HTERT RPE-1 (cell line): ENCODE measurements around the gene PTH1R.

ENCODE experiments used
- in situ Hi-C: fragments of 300-500 bp; cut with MboI; formaldehyde crosslinking; loops from 4 replicates; pipeline ENCODE4 v1.14.3; 2020; ENCODE audit warnings: low sequenced_read_pairs

PTH1R gene

DNA sequence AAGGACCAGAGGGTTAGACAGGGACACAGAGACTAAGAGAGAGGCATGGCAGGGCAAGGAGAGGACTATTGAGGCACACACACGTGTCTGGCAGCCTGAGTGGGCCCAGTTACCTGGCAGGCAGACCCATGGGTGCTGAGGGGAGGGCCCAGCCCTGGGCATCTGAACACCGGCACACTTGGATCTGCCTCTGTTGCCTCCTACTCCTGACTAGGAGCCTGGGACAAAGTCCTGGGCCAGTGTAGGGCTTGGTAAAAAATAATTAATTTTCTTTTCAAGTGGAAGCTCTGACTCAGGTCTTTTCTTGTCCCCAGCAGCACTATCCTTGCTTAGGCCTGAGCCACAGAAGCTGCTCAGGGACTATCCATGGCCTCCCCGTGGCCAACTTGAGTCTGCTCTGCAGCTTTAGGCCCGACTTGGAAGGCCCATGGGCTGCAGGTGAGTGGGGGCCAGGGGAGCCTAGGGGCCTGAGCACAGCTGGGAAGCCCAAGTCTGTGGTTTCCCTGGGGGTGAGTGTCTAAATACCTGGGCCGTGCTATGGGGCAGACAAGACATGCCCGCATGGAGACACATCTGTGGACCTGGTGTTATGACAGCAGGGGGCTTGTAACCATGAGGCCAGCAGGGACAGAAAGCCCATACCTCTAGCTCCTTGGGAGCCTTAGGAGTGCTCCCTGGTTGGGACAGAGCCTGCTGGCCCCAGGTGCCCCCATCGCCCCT is at the start of gene PTH1R:
Gene PTH1R (plus strand): TSS at position 316 of the 720 bp plus-strand sequence. CDS start 5,839 bp downstream, outside the sequence.
- in situ Hi-C loops: no loop called here

GRCh38 chr3:46829699-46830208 is 47.8 kb upstream of the PTH1R start:
- in situ Hi-C loops: no loop called here

- in situ Hi-C loops: no loop called here
Observed at GRCh38 chr3:46830801-46831200, 46.7 kb upstream of the PTH1R start.

GRCh38 chr3:46831316-46831715 is 46.2 kb upstream of the PTH1R start:
- in situ Hi-C loops: no loop called here

GRCh38 chr3:46831841-46832240 is 45.7 kb upstream of the PTH1R start:
- in situ Hi-C loops: no loop called here

GRCh38 chr3:46833346-46834300 is 43.9 kb upstream of the PTH1R start:
- in situ Hi-C loops: no loop called here

DNA sequence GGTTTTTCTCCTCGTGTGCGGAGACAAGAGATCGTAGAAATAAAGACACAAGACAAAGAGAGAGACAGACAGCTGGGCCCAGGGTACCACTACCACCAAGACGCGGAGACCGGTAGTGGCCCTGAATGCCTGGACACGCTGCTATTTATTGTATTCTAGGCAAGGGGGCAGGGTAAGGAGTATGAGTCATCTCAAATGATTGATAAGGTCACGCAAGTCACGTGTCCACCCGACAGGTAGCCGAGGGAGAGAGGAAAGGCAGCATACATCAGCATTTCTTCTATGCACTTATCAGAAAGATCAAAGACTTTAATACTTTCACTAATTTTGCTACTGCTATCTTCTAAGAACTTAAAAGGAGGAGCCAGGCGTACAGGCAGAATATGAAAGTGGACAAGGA is 42.5 kb upstream of the PTH1R start:
- in situ Hi-C loops: no loop called here

DNA sequence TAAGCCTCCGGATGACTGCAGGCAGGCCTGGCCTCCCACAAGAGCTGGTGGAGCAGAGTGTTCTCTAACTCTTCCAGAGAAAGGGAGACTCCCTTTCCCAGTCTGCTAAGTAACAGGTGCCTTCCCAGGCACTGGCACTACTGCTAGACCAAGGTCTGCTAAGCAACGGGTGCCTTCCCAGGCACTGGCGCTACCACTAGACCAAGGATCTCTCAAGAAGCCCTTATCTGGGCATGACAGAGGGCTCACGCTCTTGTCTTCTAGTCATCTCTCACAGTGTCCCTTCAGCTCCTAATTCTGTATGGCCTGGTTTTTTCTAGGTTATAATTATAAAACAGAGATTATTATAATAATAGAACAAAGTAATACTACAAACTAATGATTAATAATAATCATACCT is 42.0 kb upstream of the PTH1R start:
- in situ Hi-C loops: no loop called here

- in situ Hi-C loops: no loop called here
Observed at GRCh38 chr3:46838301-46838700, 39.2 kb upstream of the PTH1R start.

- in situ Hi-C loops: no loop called here
Observed at GRCh38 chr3:46840491-46840890, 37.0 kb upstream of the PTH1R start.

GRCh38 chr3:46843508-46843907 is 34.0 kb upstream of the PTH1R start:
- in situ Hi-C loops: no loop called here

GRCh38 chr3:46844397-46844796 is 33.1 kb upstream of the PTH1R start:
- in situ Hi-C loops: no loop called here

DNA sequence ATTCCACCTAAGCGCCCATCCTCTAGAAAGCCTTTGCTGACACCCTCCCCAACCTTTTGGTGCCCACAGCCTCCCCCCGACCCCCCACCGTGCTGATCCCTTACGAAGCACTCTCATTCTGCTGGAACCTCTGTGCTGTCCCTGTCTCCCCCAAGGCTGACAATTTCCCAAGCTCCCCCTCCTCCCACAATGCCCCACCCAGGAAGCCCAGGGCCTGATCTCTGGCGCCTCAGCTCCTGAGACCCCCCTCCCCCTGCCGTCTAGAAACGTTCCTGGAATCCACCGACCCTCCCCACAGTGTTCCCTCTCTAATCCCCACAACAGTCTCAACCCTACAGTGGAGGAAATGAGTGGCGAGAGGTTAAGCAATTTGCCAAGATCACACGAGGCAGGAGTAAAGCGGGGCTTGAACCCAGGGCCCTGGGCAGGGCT is 32.6 kb upstream of the PTH1R start:
- in situ Hi-C loops: no loop called here

DNA sequence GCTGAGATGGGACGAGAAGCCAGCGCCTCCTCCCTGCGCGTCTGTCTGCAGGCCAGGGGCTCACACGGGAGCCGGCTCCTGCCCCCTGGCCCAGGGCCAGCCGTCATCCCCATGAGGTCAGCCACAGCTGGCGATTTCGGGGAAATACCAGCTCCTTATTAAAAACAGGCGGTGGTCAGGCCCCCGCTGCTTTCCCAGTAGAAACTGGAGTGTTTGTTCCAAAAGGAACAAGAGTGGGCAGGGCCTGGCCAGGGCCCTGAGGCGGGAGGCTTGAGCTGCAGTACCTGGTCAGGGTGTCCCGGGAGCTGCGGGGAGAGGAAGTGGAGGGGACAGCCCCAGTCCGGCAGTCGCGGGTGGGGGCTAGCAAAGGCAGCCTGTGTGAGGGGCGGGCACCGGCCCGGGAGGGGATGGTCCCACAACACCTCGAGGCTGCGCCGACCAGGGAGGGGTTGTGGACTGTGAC is 32.1 kb upstream of the PTH1R start:
- in situ Hi-C loops: no loop called here

- in situ Hi-C loops: no loop called here
Observed at GRCh38 chr3:46845860-46846623, 31.5 kb upstream of the PTH1R start.

GRCh38 chr3:46846624-46847542 is 30.6 kb upstream of the PTH1R start:
- in situ Hi-C loops: no loop called here

- in situ Hi-C loops: no loop called here
Observed at GRCh38 chr3:46847744-46848143, 29.8 kb upstream of the PTH1R start.

DNA sequence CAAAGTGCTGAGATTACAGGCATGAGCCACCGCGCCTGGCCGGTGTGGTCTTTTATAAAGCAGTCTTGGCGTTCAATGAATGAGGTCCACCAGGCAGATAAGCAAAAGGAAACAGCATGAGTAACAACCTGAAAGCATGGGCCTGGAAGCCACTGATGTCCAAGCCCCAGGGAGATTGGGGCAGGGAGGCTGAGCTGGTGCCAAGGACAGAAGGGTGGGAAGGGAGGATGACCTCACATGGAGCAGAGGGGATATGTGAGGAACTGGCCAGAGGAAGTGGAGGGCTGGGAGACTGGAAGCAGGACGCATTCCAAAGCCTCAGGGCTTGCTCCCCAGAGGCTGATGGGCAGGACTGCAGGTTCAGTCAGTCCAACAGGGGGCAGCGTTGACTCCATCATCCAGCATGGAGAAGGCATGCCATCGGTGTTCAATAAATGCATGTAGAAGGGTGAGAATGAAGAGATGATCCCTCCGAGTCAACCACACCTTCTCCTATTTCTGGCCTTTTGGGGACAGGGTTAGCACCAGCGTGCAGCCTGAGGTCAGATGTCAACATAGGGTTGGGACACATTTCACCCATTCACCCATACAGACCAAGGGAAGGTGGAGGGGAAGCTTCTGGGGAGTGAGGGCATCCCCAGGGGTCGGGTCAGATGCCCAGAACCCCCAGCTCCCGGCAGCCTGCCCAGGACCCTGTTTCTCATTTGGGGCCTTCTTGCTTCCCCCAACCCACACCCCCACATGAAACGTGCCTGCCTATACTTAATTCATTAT is 29.1 kb upstream of the PTH1R start:
- in situ Hi-C loops: no loop called here

DNA sequence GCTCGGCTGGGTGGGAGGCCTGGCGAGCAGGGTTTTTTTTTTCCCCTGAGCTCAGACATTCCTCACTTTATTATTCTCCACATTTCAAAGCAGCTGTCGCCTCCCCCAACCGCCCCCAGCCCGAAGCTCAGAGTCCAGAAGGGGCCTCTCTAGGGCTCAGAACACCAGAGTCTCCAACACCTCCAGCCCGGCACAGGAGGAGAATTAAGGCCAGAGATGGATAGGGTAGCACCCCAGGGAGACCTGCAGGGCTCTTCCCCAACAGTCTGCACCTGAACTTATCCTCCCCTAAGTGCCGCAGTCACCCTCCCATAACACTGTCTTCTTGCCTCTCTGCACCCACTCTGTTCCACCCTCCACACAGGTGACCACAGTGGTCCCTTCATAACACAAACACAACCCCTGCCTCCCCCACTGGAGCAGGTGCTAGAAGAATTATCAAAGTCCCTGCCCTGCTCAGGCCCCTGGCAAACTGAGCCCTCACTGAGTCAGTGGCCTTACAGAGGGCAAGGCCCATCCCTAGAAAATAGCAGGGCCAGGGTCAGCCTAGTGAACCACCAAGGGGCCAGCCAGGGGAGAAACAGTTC is 28.4 kb upstream of the PTH1R start:
- in situ Hi-C loops: no loop called here
